Measurements from ENCODE around the gene C21orf58.

GRCh38 chr21:46372014-46372485 lies 48.4 kb upstream of the C21orf58 start:
- TF ChIP-seq CTCF (IDR thresholded peaks at IDR 0.05) (no peak), POLR2A (IDR thresholded peaks at IDR 0.05) (no peak)
